Natural killer cell (primary cell): ENCODE results near the gene ZCCHC9. TPM values are rescaled to one million over a fixed set of nuclear protein-coding genes. Genes with fewer than 3 reads are reported as not detected.
A peak's percentile ranks its signal among the peaks of the same experiment; 100 is the strongest.
"Not testable (repeated sequence)": the region's sequence is repeated elsewhere in the genome, so short reads cannot be mapped to it uniquely, and the experiment has no call there.

Experiments used
- ATAC-seq, 3 donors: fragments of 150-1000 bp in 2 of 3; fragments of 200-7000 bp in 1 of 3; cut with Tn5 transposase; 1 replicate in 1 of 3; 2 replicates in 2 of 3; pipeline ENCODE4 v1.10.0; 2021; ENCODE audit warnings: mild to moderate bottlenecking in 2 of 3, moderate library complexity in 2 of 3
- DNase-seq, 2 donors: peaks; one replicate each; pipeline versions ENCODE4 v3.0.0 to v3.0.0-alpha.2; 2013 to 2021; ENCODE audit warnings: mixed read lengths in 1 of 2
- H3K27ac ChIP-seq: one replicate; pipeline ENCODE4 v1.5.1; 2013; ENCODE audit warnings: mild to moderate bottlenecking, low read length
- H3K27me3 ChIP-seq: one replicate; pipeline ENCODE4 v1.6.1; 2013; ENCODE audit warnings: low read length; ENCODE audit not compliant: control insufficient read depth, insufficient read depth
- H3K36me3 ChIP-seq: one replicate; pipeline ENCODE4 v1.6.1; 2013; ENCODE audit warnings: low read length; ENCODE audit not compliant: control insufficient read depth, insufficient read depth
- H3K4me1 ChIP-seq: one replicate; pipeline ENCODE4 v1.6.1; 2013; ENCODE audit warnings: low read length; ENCODE audit not compliant: control insufficient read depth, insufficient read depth
- H3K4me3 ChIP-seq: one replicate; pipeline ENCODE4 v1.5.1; 2013; ENCODE audit warnings: low read length
- H3K9me3 ChIP-seq: one replicate; pipeline ENCODE4 v1.6.1; 2013; ENCODE audit warnings: low read length; ENCODE audit not compliant: control insufficient read depth, insufficient read depth
- H3K27ac Mint-ChIP-seq, 2 donors: one replicate each; pipeline ENCODE4 v1.8.0; 2022; ENCODE audit warnings: mild to moderate bottlenecking in 2 of 2, mixed read lengths in 2 of 2, moderate library complexity in 1 of 2
- H3K27me3 Mint-ChIP-seq, 2 donors: one replicate each; pipeline ENCODE4 v1.8.0; 2022; ENCODE audit warnings: low read depth in 2 of 2, mixed read lengths in 2 of 2
- H3K36me3 Mint-ChIP-seq: one replicate; pipeline ENCODE4 v1.8.0; 2022; ENCODE audit warnings: mixed read lengths
- H3K4me1 Mint-ChIP-seq, 2 donors: one replicate each; pipeline ENCODE4 v1.8.0; 2022; ENCODE audit warnings: mixed read lengths in 2 of 2
- H3K4me3 Mint-ChIP-seq: one replicate; pipeline ENCODE4 v1.8.0; 2022; ENCODE audit warnings: mild to moderate bottlenecking, moderate library complexity, mixed read lengths
- H3K9me3 Mint-ChIP-seq, 2 donors: one replicate each; pipeline ENCODE4 v1.8.0; 2022; ENCODE audit warnings: mixed read lengths in 2 of 2
- CTCF ChIP-seq: fragments of 200-600 bp; IDR thresholded peaks from one replicate; pipeline ENCODE4 v1.8.0; 2022; ENCODE audit warnings: antibody characterized with exemption
- WGBS: methylation state at CpG from one replicate; pipeline ENCODE4 v1.1.7; 2013; ENCODE audit warnings: missing lambda C conversion rate; ENCODE audit not compliant: insufficient coverage; 5-methylcytosine and 5-hydroxymethylcytosine counted together
- intact Hi-C: fragments of 100-400 bp; cut with micrococcal nuclease; formaldehyde crosslinking; loops from one replicate; pipeline ENCODE4 v1.14.2; 2022
- total RNA-seq, 4 donors: library from RNA; stranded (reverse); fragments of 120-200 nt in 1 of 4; gene quantifications; one replicate each; pipeline versions ENCODE4 v1.2.3 to v1.2.4, GENCODE V29; 2013 to 2022

Gene ZCCHC9
- total RNA-seq, 3 donors from 2014 or later (not counting 1 experiment from before 2014, with no cell fraction given) = 9.4 to 10.8 (median 9.8) TPM

- ATAC-seq (no peak), DNase-seq (no peak)
- Histone ChIP-seq H3K9me3 (no peaks in the 10 kb centered on the region), H3K4me3 (no peak overlapping the region), H3K27ac (no peak overlapping the region), H3K27me3 (no peaks in the 10 kb centered on the region), H3K4me1 (no peaks in the 10 kb centered on the region), H3K36me3 (no peaks in the 10 kb centered on the region)
- Mint-ChIP-seq H3K9me3 (peaks cover 2 to 6% of the 10 kb centered on the region in 2 donors), H3K4me3 (no peak overlapping the region), H3K27ac (no peak overlapping the region), H3K4me1 (peaks cover 18 to 28% of the 10 kb centered on the region in 2 donors), H3K36me3 (no peaks in the 10 kb centered on the region), H3K27me3 (no peaks in the 10 kb centered on the region)
- WGBS = 71% methylated on average over 1 of the region's 2 CpGs
- intact Hi-C loops = no loop called here
- no peak for TF ChIP-seq CTCF
Observed at GRCh38 chr5:81292130-81292529, 9.3 kb upstream of the ZCCHC9 start.

DNA sequence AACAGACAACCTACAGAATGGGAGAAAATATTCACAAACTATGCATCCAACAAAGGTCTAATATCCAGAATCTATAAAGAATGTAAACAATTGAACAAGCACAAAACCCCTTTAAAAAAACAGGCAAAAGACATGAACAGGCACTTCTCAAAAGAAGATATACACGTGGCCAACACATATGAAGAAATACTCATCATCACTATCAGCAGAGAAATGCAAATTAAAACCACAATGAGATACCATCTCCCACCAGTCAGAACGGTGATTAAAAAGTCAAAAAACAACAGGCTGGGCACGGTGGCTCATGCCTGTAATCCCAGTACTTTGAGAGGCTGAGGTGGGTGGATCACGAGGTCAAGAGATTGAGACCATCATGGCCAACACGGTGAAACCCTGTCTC is 7.4 kb upstream of the ZCCHC9 start:
- H3K4me3 ChIP-seq, H3K4me1 ChIP-seq, H3K36me3 Mint-ChIP-seq, H3K9me3 Mint-ChIP-seq, H3K27me3 ChIP-seq, H3K27me3 Mint-ChIP-seq, ATAC-seq, H3K4me3 Mint-ChIP-seq, DNase-seq, H3K27ac Mint-ChIP-seq, H3K9me3 ChIP-seq, H3K36me3 ChIP-seq, intact Hi-C loops, H3K27ac ChIP-seq: not testable (repeated sequence)
- 70% methylated on average over 4 of the region's 5 CpGs for WGBS
- H3K4me1 Mint-ChIP-seq = peaks cover 18 to 28% of the 10 kb centered on the region in 2 donors

GRCh38 chr5:81297531-81297930 is 3.9 kb upstream of the ZCCHC9 start:
- Histone ChIP-seq H3K4me3 (no peak overlapping the region), H3K27me3 (no peaks in the 10 kb centered on the region), H3K4me1 (peaks cover 21% of the 10 kb centered on the region), H3K36me3 (no peaks in the 10 kb centered on the region), H3K27ac (no peak overlapping the region), H3K9me3 (no peaks in the 10 kb centered on the region)
- no peak overlapping the region for H3K27ac Mint-ChIP-seq
- H3K9me3 Mint-ChIP-seq = peaks cover 2 to 3% of the 10 kb centered on the region in 2 donors
- intact Hi-C loops = loop anchor here (5.0 kb wide), 1 partner anchor 610 kb away; no protein-coding TSS in a partner anchor
- WGBS = 90% methylated on average over 2 of the region's 4 CpGs
- ATAC-seq = no peak
- H3K4me3 Mint-ChIP-seq = no peak overlapping the region
- H3K4me1 Mint-ChIP-seq = peaks cover 31 to 37% of the 10 kb centered on the region in 2 donors
- TF ChIP-seq CTCF = no peak
- no peaks in the 10 kb centered on the region for H3K27me3 Mint-ChIP-seq
- DNase-seq = no peak
- no peaks in the 10 kb centered on the region for H3K36me3 Mint-ChIP-seq

GRCh38 chr5:81300921-81301270 is 491 bp upstream of the ZCCHC9 start:
- no peaks in the 10 kb centered on the region for H3K9me3 ChIP-seq
- H3K4me3 ChIP-seq = peak overlapping the region; percentile 79
- no peaks in the 10 kb centered on the region for H3K36me3 ChIP-seq
- intact Hi-C loops = loop anchor here (1.0 to 5.0 kb wide), 2 partner anchors 646 to 1776 kb away; partner anchors contain the start of genes TMEM167A and XRCC4
- peaks cover 27 to 37% of the 10 kb centered on the region in 2 donors for H3K4me1 Mint-ChIP-seq
- peak overlapping the region; percentile 97 to 99 for H3K27ac Mint-ChIP-seq
- peak overlapping the region; percentile 99 for H3K4me3 Mint-ChIP-seq
- no peaks in the 10 kb centered on the region for H3K36me3 Mint-ChIP-seq
- peak overlapping the region; percentile 81 for H3K27ac ChIP-seq
- H3K9me3 Mint-ChIP-seq = no peaks in the 10 kb centered on the region
- no peaks in the 10 kb centered on the region for H3K27me3 ChIP-seq
- ATAC-seq (no peak), DNase-seq (no peak)
- no peaks in the 10 kb centered on the region for H3K27me3 Mint-ChIP-seq
- 2% methylated on average over 2 of the region's 2 CpGs for WGBS
- TF ChIP-seq CTCF = no peak
- H3K4me1 ChIP-seq = peaks cover 22% of the 10 kb centered on the region
